Testis (tissue), 2 donors: Measurements from ENCODE around the gene TRMO.

Source experiments
- POLR2A ChIP-seq: fragments of 450-650 bp; IDR thresholded peaks from one replicate; pipeline ENCODE4 v1.6.1; 2017; ENCODE audit warnings: antibody characterized with exemption, mild to moderate bottlenecking, moderate library complexity
- TF ChIP-seq, protein P1 (sequence below), 3 experiments: fragments of 450-650 bp in 2 of 3; fragments of 200-600 bp in 1 of 3; sonication (generic) in 1 of 3; IDR thresholded peaks; one replicate each; pipeline ENCODE4 v1.5.1; 2016 to 2019; ENCODE audit warnings: antibody characterized with exemption in 3 of 3, mild to moderate bottlenecking in 2 of 3, moderate library complexity in 1 of 3

GRCh38 chr9:97962575-97962974 is 40.3 kb upstream of the TRMO start:
- no peak for TF ChIP-seq POLR2A
- TF ChIP-seq, protein P1, sequence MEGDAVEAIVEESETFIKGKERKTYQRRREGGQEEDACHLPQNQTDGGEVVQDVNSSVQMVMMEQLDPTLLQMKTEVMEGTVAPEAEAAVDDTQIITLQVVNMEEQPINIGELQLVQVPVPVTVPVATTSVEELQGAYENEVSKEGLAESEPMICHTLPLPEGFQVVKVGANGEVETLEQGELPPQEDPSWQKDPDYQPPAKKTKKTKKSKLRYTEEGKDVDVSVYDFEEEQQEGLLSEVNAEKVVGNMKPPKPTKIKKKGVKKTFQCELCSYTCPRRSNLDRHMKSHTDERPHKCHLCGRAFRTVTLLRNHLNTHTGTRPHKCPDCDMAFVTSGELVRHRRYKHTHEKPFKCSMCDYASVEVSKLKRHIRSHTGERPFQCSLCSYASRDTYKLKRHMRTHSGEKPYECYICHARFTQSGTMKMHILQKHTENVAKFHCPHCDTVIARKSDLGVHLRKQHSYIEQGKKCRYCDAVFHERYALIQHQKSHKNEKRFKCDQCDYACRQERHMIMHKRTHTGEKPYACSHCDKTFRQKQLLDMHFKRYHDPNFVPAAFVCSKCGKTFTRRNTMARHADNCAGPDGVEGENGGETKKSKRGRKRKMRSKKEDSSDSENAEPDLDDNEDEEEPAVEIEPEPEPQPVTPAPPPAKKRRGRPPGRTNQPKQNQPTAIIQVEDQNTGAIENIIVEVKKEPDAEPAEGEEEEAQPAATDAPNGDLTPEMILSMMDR (IDR thresholded peaks at IDR 0.05): no peak
